GM12875 (cell line): Measurements from ENCODE around the gene NLGN4Y.

ENCODE experiments used
- H3K4me3 ChIP-seq: one replicate; pipeline ENCODE4 v1.5.1; 2011; ENCODE audit warnings: low read depth, low read length, control low read depth
- CTCF ChIP-seq: IDR thresholded peaks from 2 replicates; pipeline ENCODE4 v1.5.1; 2011; ENCODE audit warnings: low read depth, mild to moderate bottlenecking, control low read depth, inconsistent platforms, low read length, moderate library complexity, borderline replicate concordance; ENCODE audit not compliant: insufficient read depth

Gene NLGN4Y

GRCh38 chrY:14637551-14637950, 113.2 kb downstream of the NLGN4Y start:
- no peak overlapping the region for H3K4me3 ChIP-seq
- TF ChIP-seq CTCF = no peak

- no peak for TF ChIP-seq CTCF
Measured at GRCh38 chrY:14641853-14642252, 117.5 kb downstream of the NLGN4Y start.

GRCh38 chrY:14644157-14644952, 120.0 kb downstream of the NLGN4Y start:
- TF ChIP-seq CTCF = no peak
- no peak overlapping the region for H3K4me3 ChIP-seq

More at GRCh38 chrY:14641853-14642252, 117.5 kb downstream of the NLGN4Y start:
- no peak overlapping the region for H3K4me3 ChIP-seq

- no peak overlapping the region for H3K4me3 ChIP-seq
- no peak for TF ChIP-seq CTCF
Measured at GRCh38 chrY:14679181-14679580, 154.9 kb downstream of the NLGN4Y start.

GRCh38 chrY:14694543-14694942, 170.2 kb downstream of the NLGN4Y start:
- H3K4me3 ChIP-seq = no peak overlapping the region
- no peak for TF ChIP-seq CTCF

GRCh38 chrY:14708158-14708557, 183.8 kb downstream of the NLGN4Y start:
- no peak overlapping the region for H3K4me3 ChIP-seq
- no peak for TF ChIP-seq CTCF

GRCh38 chrY:14741596-14741995, 217.3 kb downstream of the NLGN4Y start:
- TF ChIP-seq CTCF = no peak
- no peak overlapping the region for H3K4me3 ChIP-seq
